Right lobe of liver (tissue), 4 donors: ENCODE data around the gene TFR2.

Source experiments
- POLR2A ChIP-seq: fragments of 450-650 bp; IDR thresholded peaks from one replicate; pipeline ENCODE4 v1.6.1; 2017; ENCODE audit warnings: antibody characterized with exemption, mild to moderate bottlenecking
- TF ChIP-seq, protein P1 (sequence below), 4 donors: fragments of 200-600 bp in 3 of 4; fragments of 450-650 bp in 1 of 4; IDR thresholded peaks; one replicate each; pipeline versions ENCODE4 v1.5.1 to v1.8.0; 2016 to 2022; ENCODE audit warnings: antibody characterized with exemption in 4 of 4, mild to moderate bottlenecking in 2 of 4
- donor health status: DM: no; HTN: no; CAD: no.
- donor health status: DM: no; HTN: no; CAD: no.
- donor health status: DM: no; HTN: yes; CAD: no.

DNA sequence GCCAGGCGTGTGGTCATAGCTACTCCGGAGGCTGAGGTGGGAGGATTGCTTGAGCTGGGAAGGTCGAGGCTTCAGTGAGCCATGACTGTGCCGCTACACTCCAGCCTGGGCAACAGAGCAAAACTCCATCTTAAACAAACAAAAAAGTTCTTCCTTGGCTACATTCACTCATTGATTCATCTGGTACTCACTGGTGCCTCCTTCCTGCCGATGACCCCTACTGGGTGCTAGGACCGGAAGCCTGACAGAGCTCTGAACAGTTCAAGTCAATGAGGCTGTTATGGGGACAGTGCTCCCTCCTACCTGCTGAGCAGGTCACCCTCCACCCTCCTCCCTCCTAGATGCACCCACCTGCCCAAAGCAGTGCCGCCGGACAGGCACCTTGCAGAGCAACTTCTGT is 34.2 kb downstream of the TFR2 start:
- TF ChIP-seq, protein P1, sequence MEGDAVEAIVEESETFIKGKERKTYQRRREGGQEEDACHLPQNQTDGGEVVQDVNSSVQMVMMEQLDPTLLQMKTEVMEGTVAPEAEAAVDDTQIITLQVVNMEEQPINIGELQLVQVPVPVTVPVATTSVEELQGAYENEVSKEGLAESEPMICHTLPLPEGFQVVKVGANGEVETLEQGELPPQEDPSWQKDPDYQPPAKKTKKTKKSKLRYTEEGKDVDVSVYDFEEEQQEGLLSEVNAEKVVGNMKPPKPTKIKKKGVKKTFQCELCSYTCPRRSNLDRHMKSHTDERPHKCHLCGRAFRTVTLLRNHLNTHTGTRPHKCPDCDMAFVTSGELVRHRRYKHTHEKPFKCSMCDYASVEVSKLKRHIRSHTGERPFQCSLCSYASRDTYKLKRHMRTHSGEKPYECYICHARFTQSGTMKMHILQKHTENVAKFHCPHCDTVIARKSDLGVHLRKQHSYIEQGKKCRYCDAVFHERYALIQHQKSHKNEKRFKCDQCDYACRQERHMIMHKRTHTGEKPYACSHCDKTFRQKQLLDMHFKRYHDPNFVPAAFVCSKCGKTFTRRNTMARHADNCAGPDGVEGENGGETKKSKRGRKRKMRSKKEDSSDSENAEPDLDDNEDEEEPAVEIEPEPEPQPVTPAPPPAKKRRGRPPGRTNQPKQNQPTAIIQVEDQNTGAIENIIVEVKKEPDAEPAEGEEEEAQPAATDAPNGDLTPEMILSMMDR (IDR thresholded peaks at IDR 0.05), result no peak
- no peak for TF ChIP-seq POLR2A
